Measurements from ENCODE around the gene PRMT2. TPM values are rescaled to one million over a fixed set of nuclear protein-coding genes. Genes with fewer than 3 reads are reported as not detected.

The PRMT2 gene
- total RNA-seq, 1 experiment from 2014 or later, result 60.5 TPM

- Histone ChIP-seq H3K27me3 (ENCODE audit: control insufficient read depth, insufficient read depth, low read length) (no peaks in the 10 kb centered on the region), H3K4me1 (ENCODE audit: control insufficient read depth, insufficient read depth, low read length) (no peaks in the 10 kb centered on the region), H3K36me3 (ENCODE audit: control insufficient read depth, insufficient read depth, low read length) (no peaks in the 10 kb centered on the region), H3K9me3 (ENCODE audit: control insufficient read depth, insufficient read depth, low read depth, low read length) (no peaks in the 10 kb centered on the region), H3K4me3 (ENCODE audit: low read depth in 2 of 2, low read length in 2 of 2) (no peak overlapping the region), H3K27ac (ENCODE audit: low read length) (no peak overlapping the region)
- TF ChIP-seq SIN3A (IDR thresholded peaks at IDR 0.05; ENCODE audit: borderline replicate concordance, insufficient read depth, low read depth, low read length), result no peak
- ATAC-seq, result no peak
- intact Hi-C loops (cut with micrococcal nuclease; ENCODE audit: unreplicated experiment) (no loop called here), in situ Hi-C loops (cut with HindIII; ENCODE audit: low pct_unique_long_range_greater_than_20kb, low sequenced_read_pairs) (no loop called here)
- ChIA-PET POLR2A (interaction anchor here (0.6 kb wide), 1 partner anchor 435 kb away, joined by 4 read pairs; no protein-coding TSS in a partner anchor), CTCF (no interaction called here)
- no TSS peak for BruUV-seq (replicated peaks)
- DNase-seq (ENCODE audit: low read depth, low spot score), result no peak
Observed at GRCh38 chr21:46617267-46618051, 18.0 kb upstream of the PRMT2 start.

- intact Hi-C loops (cut with micrococcal nuclease; ENCODE audit: unreplicated experiment) (no loop called here), in situ Hi-C loops (cut with HindIII; ENCODE audit: low pct_unique_long_range_greater_than_20kb, low sequenced_read_pairs) (no loop called here)
- TF ChIP-seq TCF7L2 (IDR thresholded peaks at IDR 0.05; ENCODE audit: low read depth, low read length) (no peak), POLR2AphosphoS5 (IDR thresholded peaks at IDR 0.05; ENCODE audit: low read depth, low read length) (no peak), REST (IDR thresholded peaks at IDR 0.05; ENCODE audit: insufficient read depth in 1 of 2, low read depth in 2 of 2, low read length in 1 of 2) (no peak), SIN3A (IDR thresholded peaks at IDR 0.05; ENCODE audit: borderline replicate concordance, insufficient read depth, low read depth, low read length) (no peak)
- TF ChIP-seq, protein P1, sequence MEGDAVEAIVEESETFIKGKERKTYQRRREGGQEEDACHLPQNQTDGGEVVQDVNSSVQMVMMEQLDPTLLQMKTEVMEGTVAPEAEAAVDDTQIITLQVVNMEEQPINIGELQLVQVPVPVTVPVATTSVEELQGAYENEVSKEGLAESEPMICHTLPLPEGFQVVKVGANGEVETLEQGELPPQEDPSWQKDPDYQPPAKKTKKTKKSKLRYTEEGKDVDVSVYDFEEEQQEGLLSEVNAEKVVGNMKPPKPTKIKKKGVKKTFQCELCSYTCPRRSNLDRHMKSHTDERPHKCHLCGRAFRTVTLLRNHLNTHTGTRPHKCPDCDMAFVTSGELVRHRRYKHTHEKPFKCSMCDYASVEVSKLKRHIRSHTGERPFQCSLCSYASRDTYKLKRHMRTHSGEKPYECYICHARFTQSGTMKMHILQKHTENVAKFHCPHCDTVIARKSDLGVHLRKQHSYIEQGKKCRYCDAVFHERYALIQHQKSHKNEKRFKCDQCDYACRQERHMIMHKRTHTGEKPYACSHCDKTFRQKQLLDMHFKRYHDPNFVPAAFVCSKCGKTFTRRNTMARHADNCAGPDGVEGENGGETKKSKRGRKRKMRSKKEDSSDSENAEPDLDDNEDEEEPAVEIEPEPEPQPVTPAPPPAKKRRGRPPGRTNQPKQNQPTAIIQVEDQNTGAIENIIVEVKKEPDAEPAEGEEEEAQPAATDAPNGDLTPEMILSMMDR (IDR thresholded peaks at IDR 0.05), result no peak
- Histone ChIP-seq H3K9me3 (ENCODE audit: control insufficient read depth, insufficient read depth, low read depth, low read length) (no peaks in the 10 kb centered on the region), H3K4me1 (ENCODE audit: control insufficient read depth, insufficient read depth, low read length) (no peaks in the 10 kb centered on the region), H3K27ac (ENCODE audit: low read length) (no peak overlapping the region), H3K36me3 (ENCODE audit: control insufficient read depth, insufficient read depth, low read length) (no peaks in the 10 kb centered on the region), H3K4me3 (ENCODE audit: low read depth in 2 of 2, low read length in 2 of 2) (no peak overlapping the region), H3K27me3 (ENCODE audit: control insufficient read depth, insufficient read depth, low read length) (no peaks in the 10 kb centered on the region)
- ChIA-PET POLR2A (no interaction called here), CTCF (interaction anchor here (0.5 kb wide), 1 partner anchor 17 kb away, joined by 8 read pairs; the partner anchor contains the start of gene PRMT2)
- no TSS peak for BruUV-seq (replicated peaks)
- ATAC-seq (no peak), DNase-seq (ENCODE audit: low read depth, low spot score) (no peak)
Observed at GRCh38 chr21:46618738-46619379, 16.6 kb upstream of the PRMT2 start.

DNA sequence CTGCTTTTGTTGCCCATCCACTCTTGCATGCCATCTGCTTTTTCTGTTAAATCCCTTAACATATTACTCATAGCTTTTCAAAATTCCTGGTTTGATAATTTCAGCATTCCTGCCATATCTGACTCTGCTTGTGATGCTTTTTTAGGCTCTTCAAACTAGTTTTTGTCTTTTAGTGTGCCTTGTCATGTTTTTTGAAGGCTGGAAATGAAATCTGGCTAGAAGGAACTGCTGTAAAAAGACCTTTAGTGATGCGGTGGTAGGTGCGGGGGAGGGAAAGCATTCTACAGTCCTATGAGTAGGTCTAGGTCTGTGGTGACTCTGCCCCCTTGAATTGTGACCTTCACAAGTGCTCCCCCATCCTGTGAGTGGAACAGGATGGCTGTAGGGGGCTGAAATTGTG, 15.6 kb upstream of the PRMT2 start:
- no peaks in the 10 kb centered on the region for H3K27me3 ChIP-seq (ENCODE audit: control insufficient read depth, insufficient read depth, low read length)
- no peak overlapping the region for H3K4me3 ChIP-seq (ENCODE audit: low read depth in 2 of 2, low read length in 2 of 2)
- H3K36me3 ChIP-seq (ENCODE audit: control insufficient read depth, insufficient read depth, low read length), result no peaks in the 10 kb centered on the region
- no peaks in the 10 kb centered on the region for H3K9me3 ChIP-seq (ENCODE audit: control insufficient read depth, insufficient read depth, low read depth, low read length)
- intact Hi-C loops (cut with micrococcal nuclease; ENCODE audit: unreplicated experiment), result no loop called here
- ATAC-seq (no peak), DNase-seq (ENCODE audit: low read depth, low spot score) (no peak)
- in situ Hi-C loops (cut with HindIII; ENCODE audit: low pct_unique_long_range_greater_than_20kb, low sequenced_read_pairs), result no loop called here
- CTCF ChIA-PET, result no interaction called here
- POLR2A ChIA-PET, result no interaction called here
- H3K4me1 ChIP-seq (ENCODE audit: control insufficient read depth, insufficient read depth, low read length), result no peaks in the 10 kb centered on the region
- TF ChIP-seq TCF7L2 (IDR thresholded peaks at IDR 0.05; ENCODE audit: low read depth, low read length) (no peak), REST (IDR thresholded peaks at IDR 0.05; ENCODE audit: insufficient read depth in 1 of 2, low read depth in 2 of 2, low read length in 1 of 2) (no peak), POLR2AphosphoS5 (IDR thresholded peaks at IDR 0.05; ENCODE audit: low read depth, low read length) (no peak), SIN3A (IDR thresholded peaks at IDR 0.05; ENCODE audit: borderline replicate concordance, insufficient read depth, low read depth, low read length) (no peak)
- TF ChIP-seq, protein P1 (IDR thresholded peaks at IDR 0.05), result no peak
- no peak overlapping the region for H3K27ac ChIP-seq (ENCODE audit: low read length)
- BruUV-seq (replicated peaks), result no TSS peak

Data from Panc1 (cell line).